NCI-H2081 (cell line): ENCODE data around the gene YWHAQ.
A peak's percentile ranks its signal among the peaks of the same experiment; 100 is the strongest.
"Not testable (repeated sequence)": the region's sequence is repeated elsewhere in the genome, so short reads cannot be mapped to it uniquely, and the experiment has no call there.

Source experiments
- DNase-seq, 2 experiments: peaks; one replicate each; lab custom pipeline; 2025; lab: John Stamatoyannopoulos, UW

The YWHAQ gene

DNA sequence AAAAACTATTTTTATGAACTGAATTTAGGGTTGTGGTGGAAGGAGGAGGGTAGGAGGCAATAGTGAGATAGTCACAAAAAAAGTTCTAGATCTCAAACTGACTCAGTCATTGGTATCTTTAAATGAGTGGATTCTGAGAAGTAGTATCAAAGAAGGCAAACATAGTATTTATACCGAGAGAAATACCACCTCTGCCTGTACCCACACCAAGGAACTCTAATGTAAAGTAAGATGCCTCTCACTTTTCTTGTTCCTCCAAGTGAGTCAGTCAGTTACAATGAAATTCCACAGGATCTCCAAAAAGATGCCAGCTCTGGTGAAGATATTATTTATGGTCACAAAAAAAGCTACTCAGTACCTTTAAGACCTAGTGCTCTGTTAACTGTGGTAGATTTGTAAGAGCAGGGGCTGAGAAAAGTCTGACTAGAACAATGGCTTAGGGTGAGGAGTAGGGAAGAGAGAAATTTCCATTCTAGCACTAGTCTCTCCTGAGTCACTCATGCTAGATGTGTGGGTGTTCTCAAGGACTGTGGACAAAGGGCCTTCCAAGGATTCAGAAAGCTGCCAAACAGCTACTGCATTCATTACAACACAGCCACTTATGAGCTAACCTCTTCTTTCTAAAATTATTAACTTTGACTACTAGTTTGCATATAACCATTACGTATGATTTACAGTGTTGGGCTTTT, 36.3 kb downstream of the YWHAQ start:
- DNase-seq = no peak

DNA sequence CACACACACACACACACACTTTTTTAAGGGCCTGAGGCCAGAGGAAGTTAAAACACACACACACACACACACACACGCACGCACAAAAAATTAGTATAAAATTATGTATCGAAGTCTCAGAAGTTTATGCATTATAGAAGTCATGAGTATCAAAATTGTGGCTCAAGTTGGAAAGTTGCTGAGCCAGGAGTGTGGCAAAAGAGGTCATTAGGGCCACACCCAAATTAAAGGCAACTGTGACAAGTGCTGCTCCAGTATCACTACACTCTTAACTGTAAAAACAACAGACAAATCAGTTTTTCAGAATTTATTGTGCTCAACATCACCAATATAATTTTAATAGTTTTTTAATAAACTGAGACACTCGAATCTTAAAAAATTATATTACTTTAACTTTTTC, 36.9 kb downstream of the YWHAQ start:
- no peak for DNase-seq

DNA sequence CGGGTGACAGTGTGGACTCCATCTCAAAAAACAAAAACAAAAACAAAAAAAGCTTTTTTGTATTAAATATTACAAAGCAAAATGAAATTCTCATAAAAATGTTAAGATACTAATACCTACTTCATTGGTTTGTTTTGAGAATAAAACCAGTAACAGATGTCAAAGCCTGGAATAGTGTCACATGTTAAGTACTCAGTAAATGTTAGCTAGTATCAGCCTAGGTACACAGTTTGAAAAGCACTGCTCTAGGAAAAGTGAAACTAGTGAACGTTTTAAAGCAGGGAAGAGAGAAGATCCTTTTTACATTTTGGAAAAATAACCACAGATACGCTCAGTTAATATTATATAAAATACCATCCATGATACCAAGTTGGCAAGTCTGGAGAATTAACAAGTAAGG, 38.1 kb downstream of the YWHAQ start:
- no peak for DNase-seq

DNA sequence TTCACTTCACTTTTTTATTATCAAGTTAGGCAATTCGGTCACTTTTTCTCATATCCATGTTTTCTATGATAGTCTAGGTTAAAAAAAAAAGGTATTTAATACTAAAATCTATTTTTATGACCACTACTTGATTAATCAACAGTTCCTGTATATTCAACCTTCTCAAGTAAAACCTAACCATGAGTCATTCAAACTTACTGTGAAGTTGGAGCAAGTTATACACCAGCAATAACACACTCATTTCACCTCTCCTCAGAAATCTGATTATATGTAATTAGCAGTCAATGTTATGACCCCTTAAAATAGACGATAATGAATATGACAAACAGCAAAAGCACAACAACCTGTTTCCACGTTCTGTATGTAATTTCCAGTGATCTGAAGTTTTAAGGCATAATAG, 40.2 kb downstream of the YWHAQ start:
- no peak for DNase-seq

DNA sequence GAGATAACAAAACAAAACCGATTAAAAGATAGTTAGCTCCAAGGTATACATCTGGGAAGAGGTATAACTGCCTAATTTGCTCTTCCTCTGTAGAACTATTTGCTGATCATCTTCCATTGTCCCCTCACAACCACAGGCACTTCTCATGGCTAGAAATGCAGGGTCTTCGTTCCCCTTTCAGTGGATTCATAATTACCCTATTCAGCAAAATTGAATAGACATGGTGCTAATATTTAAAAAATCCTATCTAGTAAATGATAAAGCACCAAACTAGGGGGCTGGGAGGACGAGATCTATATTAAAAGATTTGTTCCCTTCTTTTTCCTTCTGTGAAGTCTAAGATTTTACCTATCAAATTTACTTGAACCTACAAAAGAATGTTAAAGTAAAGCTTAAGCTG, 44.3 kb downstream of the YWHAQ start:
- no peak for DNase-seq

DNA sequence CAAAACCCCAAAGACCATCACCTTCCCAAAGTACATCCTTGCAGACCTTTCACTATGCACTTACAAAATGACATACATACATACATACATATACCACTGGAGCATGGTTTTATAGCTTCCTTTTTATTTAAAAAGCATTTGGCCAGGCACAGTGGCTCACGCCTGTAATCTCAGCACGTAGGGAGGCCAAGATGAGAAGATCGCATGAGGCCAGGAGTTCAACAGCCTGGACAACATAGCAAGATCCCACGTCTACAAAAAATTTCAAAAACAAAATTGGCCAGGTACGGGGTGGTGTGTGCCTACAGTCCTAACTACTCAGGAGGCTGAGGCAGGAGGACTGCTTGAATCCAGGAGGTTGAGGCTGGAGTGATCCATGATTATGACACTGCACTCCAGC, 45.3 kb downstream of the YWHAQ start:
- no peak for DNase-seq

DNA sequence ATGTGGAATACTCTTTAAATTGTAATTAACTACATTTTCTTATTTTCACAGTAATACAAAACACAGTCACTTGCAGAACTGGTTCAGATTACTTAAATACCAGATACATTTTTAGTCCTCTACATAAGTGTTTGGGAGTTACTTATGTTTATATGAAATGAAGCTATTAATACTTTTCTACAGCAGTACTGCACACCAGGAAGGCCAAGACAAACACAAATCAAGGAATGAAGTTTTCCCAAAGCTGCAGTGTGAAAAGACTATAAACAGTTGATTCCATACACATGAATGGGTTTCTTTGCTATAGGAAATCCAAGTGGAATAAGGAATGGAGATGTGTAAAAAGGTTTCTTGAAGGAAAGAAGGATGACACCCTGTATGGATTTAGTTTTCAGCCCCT, 45.9 kb downstream of the YWHAQ start:
- DNase-seq = not testable (repeated sequence)

DNA sequence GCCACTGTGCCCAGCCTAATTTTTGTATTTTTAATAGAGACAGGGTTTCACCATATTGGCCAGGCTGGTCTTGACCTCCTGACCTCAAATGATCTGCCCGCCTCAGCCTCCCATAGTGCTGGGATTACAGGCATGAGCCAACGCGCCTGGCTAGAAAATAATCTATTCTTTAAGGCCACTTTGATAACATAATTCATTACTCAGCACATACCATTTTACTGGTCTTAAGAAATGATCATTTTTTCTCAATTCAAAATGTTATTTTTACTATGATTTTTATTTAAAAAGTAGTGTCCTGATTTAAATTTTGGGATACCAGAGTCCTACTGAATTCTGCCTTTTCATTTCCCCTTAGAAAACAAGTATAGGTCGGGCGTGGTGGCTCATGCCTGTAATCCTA, 48.2 kb downstream of the YWHAQ start:
- no peak for DNase-seq

DNA sequence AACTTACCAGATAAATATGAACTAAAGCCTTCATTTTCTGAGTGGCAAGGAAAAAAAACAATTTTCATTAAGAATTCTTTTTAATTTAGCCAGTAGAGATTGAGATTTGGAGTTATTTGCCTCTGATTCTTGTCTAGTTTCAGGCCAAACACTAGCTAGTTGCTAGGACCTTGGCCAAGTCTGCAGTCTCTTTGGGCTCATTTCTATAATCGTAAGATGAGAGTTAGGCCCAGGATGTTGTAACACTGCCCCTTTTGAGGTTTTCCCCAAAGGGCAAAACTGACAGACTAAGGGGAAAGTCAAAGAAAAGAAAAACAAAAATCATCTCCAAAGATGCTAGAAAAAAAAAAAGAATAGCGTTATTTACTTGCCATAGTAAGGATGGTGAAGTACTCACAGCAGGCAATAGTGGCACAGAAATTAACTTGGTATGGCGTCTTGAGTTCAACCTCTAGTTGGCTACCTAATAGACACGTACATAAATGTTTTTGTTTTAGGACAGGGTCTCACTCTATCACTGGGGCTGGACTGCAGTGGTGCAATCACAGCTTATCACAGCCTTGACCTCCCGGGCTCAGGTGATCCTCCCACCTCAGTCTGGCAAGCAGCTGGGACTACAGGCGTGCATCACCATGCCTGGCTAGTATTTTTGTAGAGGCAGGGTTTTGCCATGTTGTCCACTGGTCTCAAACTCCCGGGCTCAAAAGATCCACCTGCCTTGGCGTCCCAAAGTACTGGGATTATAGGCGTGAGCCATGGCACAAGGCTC, 52.1 kb downstream of the YWHAQ start:
- no peak for DNase-seq

DNA sequence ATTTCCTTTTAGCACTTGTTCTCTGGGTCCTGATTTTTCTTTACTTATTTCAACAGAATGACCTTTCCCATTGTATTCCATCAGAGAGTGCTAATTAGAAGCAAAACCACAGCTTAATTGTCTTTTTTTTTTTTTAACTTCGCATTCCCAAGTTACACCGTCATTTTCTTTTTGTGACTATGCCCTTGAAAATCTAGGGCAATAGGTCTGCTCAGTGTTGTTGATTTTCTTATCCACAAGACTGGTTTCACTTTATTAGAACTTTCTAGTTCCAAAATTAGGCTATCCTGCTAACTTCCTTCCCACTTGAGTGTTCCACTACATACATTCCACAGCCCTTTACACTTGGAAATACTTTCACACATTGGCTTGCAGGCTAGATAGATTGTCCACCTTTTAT, 56.5 kb downstream of the YWHAQ start:
- no peak for DNase-seq

DNA sequence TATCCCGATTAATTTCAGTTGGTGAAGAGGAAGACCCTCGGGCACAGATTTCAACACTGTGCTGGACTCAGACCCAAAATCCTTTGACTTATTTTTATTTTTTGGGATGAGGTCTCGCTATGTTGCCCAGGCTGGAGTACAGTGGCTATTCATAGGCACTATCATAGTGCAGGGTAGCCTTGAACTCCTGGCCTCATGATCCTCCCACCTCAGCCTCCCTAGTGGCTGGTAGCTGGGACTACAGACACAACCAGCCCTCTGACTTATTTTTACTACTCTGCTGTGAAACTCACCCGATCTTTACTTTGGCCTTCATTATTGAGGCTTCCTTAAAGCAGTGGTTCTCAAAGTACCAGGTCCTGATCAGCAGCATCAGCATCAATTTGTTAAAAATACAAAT, 57.0 kb downstream of the YWHAQ start:
- DNase-seq = no peak

DNA sequence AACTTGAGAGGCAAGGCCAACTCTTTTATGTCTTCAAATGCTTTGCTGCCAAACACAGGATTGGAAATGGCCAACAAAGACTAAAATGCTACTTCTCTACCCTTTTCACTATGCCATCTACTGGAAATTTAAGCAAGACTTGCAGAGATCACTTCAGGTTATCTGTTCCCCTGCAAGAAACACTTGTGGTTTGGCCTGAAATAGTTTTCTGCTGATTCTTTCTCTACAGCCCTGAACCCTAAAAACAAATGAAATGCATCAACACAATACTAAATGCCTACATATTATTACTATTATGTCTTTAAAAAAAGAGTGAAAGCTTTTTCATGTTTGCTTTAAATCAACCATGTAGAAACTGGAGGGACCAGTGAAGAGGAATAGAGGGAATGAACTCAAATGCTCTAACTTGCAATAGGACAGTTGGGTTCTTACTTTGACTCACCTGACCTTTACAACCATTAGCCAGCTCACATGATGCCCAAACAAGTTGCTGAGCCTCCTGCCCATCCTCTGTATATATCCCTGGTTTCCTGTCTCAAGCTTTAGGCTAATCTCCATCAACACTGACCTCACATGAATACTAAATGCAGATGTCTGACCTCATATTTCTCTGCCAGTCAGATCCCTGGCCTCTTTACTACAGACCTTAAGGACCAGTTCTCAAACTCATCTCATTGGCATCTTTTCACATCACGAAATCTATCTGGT, 57.6 kb downstream of the YWHAQ start:
- no peak for DNase-seq

DNA sequence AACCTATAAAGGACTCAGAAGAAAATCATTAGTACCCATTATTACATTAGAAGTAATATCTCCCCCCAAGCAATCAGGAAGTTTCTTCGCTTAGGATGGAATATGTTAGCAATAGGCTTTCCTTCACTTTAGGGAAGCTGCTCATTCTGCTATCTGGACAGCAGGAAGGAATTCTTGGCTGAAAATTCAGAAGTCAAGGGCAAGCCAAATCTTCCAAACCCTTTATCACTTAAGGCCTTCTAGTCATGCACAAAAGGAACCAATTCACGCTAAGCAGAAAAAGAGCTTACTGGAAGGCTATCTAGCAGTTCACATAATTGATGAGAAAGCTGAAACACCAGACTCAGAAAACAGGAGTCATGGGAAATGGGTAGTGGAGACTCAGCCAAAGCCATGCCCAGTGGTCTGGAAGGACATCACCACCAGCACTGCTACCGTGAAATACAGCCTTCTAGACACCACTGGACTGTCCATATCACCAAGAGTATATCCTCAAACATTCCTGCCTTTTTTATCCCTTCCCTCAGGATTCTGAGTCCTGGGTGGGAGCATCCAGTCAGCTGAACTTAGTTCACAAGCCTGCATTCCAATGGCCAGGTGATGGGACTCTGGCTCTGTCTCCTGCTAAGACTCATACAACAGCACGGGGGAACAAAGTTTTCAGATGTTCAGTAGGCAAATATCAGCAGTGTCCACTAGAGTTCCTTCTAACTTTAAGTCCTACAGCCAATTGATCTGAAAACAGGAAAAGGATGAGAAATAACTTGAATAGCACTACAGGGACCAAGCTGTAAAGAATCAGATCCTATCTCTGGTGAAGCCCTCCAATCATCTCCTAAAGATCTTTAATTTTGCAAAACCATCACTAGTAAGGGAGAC, 60.4 kb downstream of the YWHAQ start:
- DNase-seq = no peak

DNA sequence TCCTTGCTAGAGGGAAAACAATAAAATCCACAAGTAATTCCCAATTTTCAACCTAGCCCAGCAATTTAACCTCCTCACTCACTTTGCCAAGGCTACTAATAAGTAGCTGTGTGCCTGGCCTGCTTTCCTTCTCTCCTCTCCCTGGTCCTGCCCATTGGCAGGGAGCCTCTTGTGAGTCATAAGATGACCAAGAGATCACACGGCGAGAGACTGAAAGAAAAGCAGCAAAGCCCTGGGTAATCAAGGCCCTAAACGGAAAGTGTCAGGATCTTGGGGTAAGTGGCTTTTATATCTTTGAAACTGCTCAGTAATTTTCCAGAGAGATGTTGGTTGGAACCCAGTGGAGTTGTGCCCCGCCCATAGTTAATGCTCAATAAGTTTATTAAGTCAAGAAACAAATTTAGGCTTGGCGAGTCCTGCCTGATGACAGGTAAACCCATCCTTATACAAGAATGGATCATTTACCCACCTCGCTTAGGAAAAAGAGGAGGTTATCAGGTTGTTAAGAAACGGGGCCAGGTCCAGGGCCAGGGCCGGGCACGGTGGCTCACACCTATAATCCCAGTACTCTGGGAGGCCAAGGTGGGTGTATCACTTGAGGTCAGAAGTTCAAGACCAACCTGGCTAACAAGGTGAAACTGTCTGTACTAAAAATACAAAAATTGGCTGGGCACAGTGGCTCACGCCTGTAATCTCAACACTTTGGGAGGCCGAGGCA, 65.2 kb downstream of the YWHAQ start:
- DNase-seq = no peak

DNA sequence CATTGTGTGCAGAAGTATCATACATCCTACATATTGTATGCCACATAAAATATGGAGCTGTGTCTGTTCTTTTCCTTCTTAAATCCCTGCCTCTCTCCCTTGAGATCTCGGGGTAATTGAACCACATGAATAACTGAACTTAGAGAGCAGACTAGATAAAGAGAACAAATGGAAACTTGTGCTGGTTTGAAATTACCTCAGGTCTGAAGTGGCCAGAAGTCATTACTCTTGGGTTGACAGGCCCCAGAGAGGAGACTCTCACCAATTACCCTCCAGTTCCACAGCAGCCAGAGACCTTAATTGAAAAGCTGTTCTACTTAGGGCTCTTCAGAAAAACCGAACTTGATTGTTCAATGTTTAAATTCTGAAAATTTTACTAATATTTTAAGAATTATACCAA, 70.2 kb downstream of the YWHAQ start:
- no peak for DNase-seq

DNA sequence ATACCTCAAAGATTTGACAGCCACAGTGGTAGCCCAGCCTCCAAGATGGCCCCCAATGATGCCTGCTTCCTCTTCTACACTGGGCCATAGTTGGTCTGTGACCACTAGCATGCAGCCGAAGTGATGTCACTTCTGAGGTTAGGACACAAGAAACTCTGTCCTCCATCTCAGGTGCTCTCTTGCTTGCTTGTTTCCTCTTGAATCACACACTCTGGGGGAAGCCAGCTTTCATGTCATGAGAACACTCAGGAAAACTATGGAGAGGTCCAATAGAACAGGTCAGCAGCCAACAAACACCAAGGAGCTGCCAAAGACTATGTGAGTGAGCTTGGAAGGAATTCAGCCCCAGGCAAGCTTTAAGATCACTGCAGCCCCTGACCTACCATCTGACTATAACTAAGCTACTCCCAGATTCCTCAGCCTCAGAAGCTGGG, 71.8 kb downstream of the YWHAQ start:
- no peak for DNase-seq

DNA sequence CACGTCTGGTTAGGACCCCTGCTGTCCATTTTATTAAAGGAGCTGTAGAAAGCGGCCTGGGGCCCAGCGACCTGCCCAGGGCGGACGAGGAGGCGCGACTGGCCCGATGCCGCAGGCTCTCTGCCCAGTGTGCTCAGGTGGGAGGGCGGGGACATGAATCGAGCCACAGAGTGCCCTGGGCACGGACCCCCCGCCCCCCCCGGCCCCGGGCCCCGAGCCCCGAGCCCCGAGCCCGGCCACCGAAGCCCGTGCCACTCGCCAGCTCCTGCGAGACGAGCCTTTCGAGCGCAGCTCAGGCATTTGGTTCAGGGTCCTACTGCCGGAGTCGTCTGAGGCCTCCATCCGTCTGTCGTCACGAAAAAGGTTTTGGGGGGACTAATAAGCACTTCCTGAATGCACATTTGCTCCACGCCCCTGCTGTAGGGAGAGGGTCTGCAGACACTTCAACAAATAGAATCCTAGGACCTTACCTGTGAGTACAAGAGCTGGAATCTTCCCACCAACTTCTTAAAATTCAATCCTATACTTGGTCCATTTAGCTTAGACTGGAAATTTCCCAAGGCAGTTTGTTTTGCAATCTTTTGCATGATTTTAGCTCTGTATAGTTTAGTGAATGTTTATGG, 74.6 kb downstream of the YWHAQ start:
- DNase-seq = peak in 1 of 2 experiments; percentile 62

DNA sequence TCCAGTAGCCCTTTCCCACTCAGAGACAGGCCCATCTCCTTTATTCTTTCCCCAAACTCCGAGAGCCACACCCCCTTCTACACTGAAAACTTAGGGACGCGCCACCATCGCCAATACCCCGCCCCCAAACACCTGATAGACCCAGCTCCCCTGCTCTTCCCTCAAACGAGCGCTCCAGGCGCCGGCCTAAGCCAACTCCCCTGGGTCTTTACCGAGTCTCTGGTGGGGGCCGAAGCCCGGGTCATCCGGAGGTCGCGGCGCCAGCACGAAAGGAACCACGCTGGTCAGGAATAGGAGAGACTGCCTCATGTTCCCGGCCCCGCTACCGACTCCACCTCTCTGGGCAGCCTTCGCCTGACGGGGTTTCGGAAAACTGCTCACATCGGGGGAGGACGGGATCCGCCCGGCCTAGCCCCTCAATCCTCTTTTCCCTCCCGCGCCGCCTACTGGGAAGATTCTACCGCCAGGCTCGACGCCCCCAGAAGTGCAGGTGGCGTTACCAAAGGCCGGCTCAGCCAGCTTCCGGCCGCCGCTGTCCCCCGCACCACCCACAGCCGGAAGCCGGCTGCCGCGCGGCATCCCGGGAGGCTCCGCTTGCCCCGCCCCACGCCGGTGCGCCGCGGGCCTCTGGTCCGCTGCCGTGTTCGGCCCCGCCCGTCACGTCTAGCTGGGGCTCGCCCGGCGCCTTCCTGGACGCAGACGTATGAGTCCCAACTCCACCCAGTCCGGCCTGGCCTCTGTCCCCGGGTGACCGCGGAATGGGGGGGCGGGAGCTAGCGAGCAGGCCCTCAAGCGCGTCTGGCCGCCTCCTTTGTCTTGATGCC, 75.3 kb downstream of the YWHAQ start, which contains the start of gene ADAM17:
TSS of gene ADAM17 (minus strand) at position 534 of the 824 bp plus-strand sequence. CDS start at position 309, 225 bp downstream.
- peak; percentile 95 to 97 for DNase-seq

DNA sequence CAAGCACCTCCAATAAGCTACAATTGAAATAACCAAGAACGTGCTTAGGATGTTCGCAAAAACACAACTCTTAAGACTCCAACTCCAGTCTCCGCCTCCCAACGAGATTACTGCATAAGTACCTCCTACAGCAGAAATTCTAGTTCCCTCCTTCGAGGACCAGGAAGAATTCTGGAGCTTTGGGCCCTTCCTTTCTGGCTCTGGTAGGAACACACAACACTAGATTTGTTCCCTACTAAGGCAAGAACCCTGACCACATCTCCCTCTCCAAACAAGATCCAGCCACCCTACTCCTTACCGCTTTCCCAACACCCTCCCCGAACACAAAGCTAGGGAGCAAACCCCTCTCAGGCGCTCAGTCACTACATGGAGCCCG, 75.9 kb downstream of the YWHAQ start:
- peak in 1 of 2 experiments; percentile 40 for DNase-seq
